GM19452 (cell line): ENCODE results near the gene CNPY2.
"Not testable (repeated sequence)": the region's sequence is repeated elsewhere in the genome, so short reads cannot be mapped to it uniquely, and the experiment has no call there.

Experiments
- ATAC-seq: cut with Tn5 transposase; IDR thresholded peaks from one replicate; pipeline ENCODE4 v1.9.1; 2021; ENCODE audit not compliant: unreplicated experiment

CNPY2 gene

GRCh38 chr12:56315622-56316473 lies at the start of gene CNPY2:
Gene CNPY2, minus strand, starts transcription at chr12:56315988. Its CDS starts 771 bp downstream, at chr12:56315217.
- peak; percentile 88 for ATAC-seq

- no peak for ATAC-seq
These were observed 46.6 kb upstream of the CNPY2 start, which contains the start of gene APOF for GRCh38 chr12:56362130-56363059. Gene APOF, minus strand, starts transcription at chr12:56362857. Its CDS starts 112 bp downstream, at chr12:56362745.

- no peak for ATAC-seq
These were observed 45.8 kb upstream of the CNPY2 start for GRCh38 chr12:56361487-56362129.

GRCh38 chr12:56359851-56360767 lies 44.3 kb upstream of the CNPY2 start, which contains the start of gene STAT2:
Gene STAT2, minus strand, starts transcription at chr12:56360107. Its CDS starts 3,536 bp downstream, at chr12:56356571.
- peak; percentile 95 for ATAC-seq

GRCh38 chr12:56358836-56359532 lies 43.2 kb upstream of the CNPY2 start:
- ATAC-seq = no peak

- no peak for ATAC-seq
These were observed 35.5 kb upstream of the CNPY2 start for GRCh38 chr12:56351325-56351724.

- no peak for ATAC-seq
These were observed 34.9 kb upstream of the CNPY2 start for GRCh38 chr12:56350662-56351061.

- ATAC-seq = no peak
These were observed 33.0 kb upstream of the CNPY2 start for GRCh38 chr12:56348776-56349175.

GRCh38 chr12:56347255-56347654 lies 31.5 kb upstream of the CNPY2 start:
- ATAC-seq = not testable (repeated sequence)

- no peak for ATAC-seq
These were observed 30.9 kb upstream of the CNPY2 start for GRCh38 chr12:56346675-56347074.

- not testable (repeated sequence) for ATAC-seq
These were observed 26.5 kb upstream of the CNPY2 start for GRCh38 chr12:56342290-56342689.

GRCh38 chr12:56341616-56342015 lies 25.8 kb upstream of the CNPY2 start:
- no peak for ATAC-seq

- ATAC-seq = peak; percentile 8
These were observed 23.3 kb upstream of the CNPY2 start for GRCh38 chr12:56339158-56339422.

GRCh38 chr12:56338308-56339157 lies 22.7 kb upstream of the CNPY2 start, which contains the start of gene IL23A:
Gene IL23A, plus strand, starts transcription at chr12:56338884. Its CDS starts 161 bp downstream, at chr12:56339045.
- peak; percentile 33 for ATAC-seq

GRCh38 chr12:56337753-56338251 lies 22.0 kb upstream of the CNPY2 start:
- no peak for ATAC-seq

GRCh38 chr12:56336361-56337167 lies 20.8 kb upstream of the CNPY2 start:
- ATAC-seq = no peak

GRCh38 chr12:56335527-56335926 lies 19.7 kb upstream of the CNPY2 start:
- ATAC-seq = not testable (repeated sequence)

GRCh38 chr12:56334490-56334793 lies 18.7 kb upstream of the CNPY2 start:
- no peak for ATAC-seq
